Smooth muscle cell (in vitro differentiated cells): ENCODE measurements around the gene ARL15. TPM values are rescaled to one million over a fixed set of nuclear protein-coding genes. Genes with fewer than 3 reads are reported as not detected.

ENCODE experiments used
- DNase-seq: peaks from one replicate; lab custom pipeline; 2025; ENCODE audit not compliant: unreplicated experiment; lab: John Stamatoyannopoulos, UW
- H2AFZ ChIP-seq: fragments of 200-600 bp; sonication (generic); 2 replicates; pipeline ENCODE4 v1.6.0; 2016; ENCODE audit warnings: antibody characterized with exemption, low read depth, mild to moderate bottlenecking
- H3F3A ChIP-seq: fragments of 200-600 bp; sonication (generic); 2 replicates; pipeline ENCODE4 v1.6.0; 2017; ENCODE audit warnings: antibody characterized with exemption, low read depth
- H3K27ac ChIP-seq: fragments of 200-600 bp; sonication (generic); 2 replicates; pipeline ENCODE4 v1.5.1; 2016; ENCODE audit warnings: low read depth, mild to moderate bottlenecking
- H3K27me3 ChIP-seq: fragments of 200-600 bp; sonication (generic); 2 replicates; pipeline ENCODE4 v1.6.1; 2016; ENCODE audit warnings: low read depth, mild to moderate bottlenecking
- H3K36me3 ChIP-seq: fragments of 200-600 bp; sonication (generic); 2 replicates; pipeline ENCODE4 v1.5.1; 2016; ENCODE audit warnings: low read depth
- H3K4me1 ChIP-seq: fragments of 200-600 bp; sonication (generic); 2 replicates; pipeline ENCODE4 v1.5.1; 2016; ENCODE audit warnings: low read depth
- H3K4me2 ChIP-seq: fragments of 200-600 bp; sonication (generic); 2 replicates; pipeline ENCODE4 v1.6.0; 2016; ENCODE audit warnings: mild to moderate bottlenecking
- H3K4me3 ChIP-seq: fragments of 200-600 bp; sonication (generic); 2 replicates; pipeline ENCODE4 v1.5.1; 2016; ENCODE audit warnings: mild to moderate bottlenecking
- H3K79me2 ChIP-seq: fragments of 200-600 bp; sonication (generic); 2 replicates; pipeline ENCODE4 v1.6.0; 2016; ENCODE audit warnings: low read depth, mild to moderate bottlenecking
- H3K9ac ChIP-seq: fragments of 200-600 bp; sonication (generic); 2 replicates; pipeline ENCODE4 v1.6.0; 2016; ENCODE audit warnings: low read depth
- H3K9me3 ChIP-seq: fragments of 200-600 bp; sonication (generic); replicated peaks from 2 replicates; pipeline ENCODE4 v1.5.1; 2016; ENCODE audit warnings: low read depth
- H4K20me1 ChIP-seq: fragments of 200-600 bp; sonication (generic); 2 replicates; pipeline ENCODE4 v1.6.0; 2016; ENCODE audit warnings: low read depth
- WGBS: methylation state at CpG from one replicate; pipeline ENCODE4 v1.1.7; 2016; ENCODE audit warnings: low lambda C conversion rate; 5-methylcytosine and 5-hydroxymethylcytosine counted together
- polyA plus RNA-seq: library from polyadenylated mRNA; unstranded; fragments of >200 nt; fragmentation: Nextera tagmentation; extraction: Ambion mirVana; gene quantifications from 2 replicates; pipeline ENCODE4 v1.2.1, GENCODE V29; 2016
- total RNA-seq: library from RNA; depleted of rRNA; stranded (reverse); fragments of >200 nt; gene quantifications from 2 replicates; pipeline ENCODE4 v1.2.3, GENCODE V29; 2014
- TF ChIP-seq, protein P1 (sequence below): fragments of 200-600 bp; sonication (generic); IDR thresholded peaks from 2 replicates; pipeline ENCODE4 v1.5.1; 2017; ENCODE audit warnings: borderline replicate concordance, mild to moderate bottlenecking, antibody characterized with exemption; ENCODE audit not compliant: insufficient read depth, poor library complexity, severe bottlenecking

The ARL15 gene
- total and polyA plus RNA-seq, 2 experiments from 2014 or later: 9.8 to 51.1 TPM

- Histone ChIP-seq H3K4me2 (no peak overlapping the region), H3K4me3 (no peak overlapping the region), H3K27ac (no peak overlapping the region), H3K9me3 (no peaks in the 10 kb centered on the region), H4K20me1 (no peaks in the 10 kb centered on the region), H3K9ac (no peak overlapping the region), H3K79me2 (no peaks in the 10 kb centered on the region), H3K36me3 (no peaks in the 10 kb centered on the region), H3K4me1 (no peaks in the 10 kb centered on the region), H3K27me3 (no peaks in the 10 kb centered on the region), H3F3A (no peaks in the 10 kb centered on the region), H2AFZ (no peak overlapping the region)
- WGBS: 70% methylated on average over 1 of the region's 1 CpG
- TF ChIP-seq, protein P1, sequence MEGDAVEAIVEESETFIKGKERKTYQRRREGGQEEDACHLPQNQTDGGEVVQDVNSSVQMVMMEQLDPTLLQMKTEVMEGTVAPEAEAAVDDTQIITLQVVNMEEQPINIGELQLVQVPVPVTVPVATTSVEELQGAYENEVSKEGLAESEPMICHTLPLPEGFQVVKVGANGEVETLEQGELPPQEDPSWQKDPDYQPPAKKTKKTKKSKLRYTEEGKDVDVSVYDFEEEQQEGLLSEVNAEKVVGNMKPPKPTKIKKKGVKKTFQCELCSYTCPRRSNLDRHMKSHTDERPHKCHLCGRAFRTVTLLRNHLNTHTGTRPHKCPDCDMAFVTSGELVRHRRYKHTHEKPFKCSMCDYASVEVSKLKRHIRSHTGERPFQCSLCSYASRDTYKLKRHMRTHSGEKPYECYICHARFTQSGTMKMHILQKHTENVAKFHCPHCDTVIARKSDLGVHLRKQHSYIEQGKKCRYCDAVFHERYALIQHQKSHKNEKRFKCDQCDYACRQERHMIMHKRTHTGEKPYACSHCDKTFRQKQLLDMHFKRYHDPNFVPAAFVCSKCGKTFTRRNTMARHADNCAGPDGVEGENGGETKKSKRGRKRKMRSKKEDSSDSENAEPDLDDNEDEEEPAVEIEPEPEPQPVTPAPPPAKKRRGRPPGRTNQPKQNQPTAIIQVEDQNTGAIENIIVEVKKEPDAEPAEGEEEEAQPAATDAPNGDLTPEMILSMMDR: no peak
- no peak for DNase-seq
These were observed 22.3 kb upstream of the ARL15 start for GRCh38 chr5:54332720-54333119.

GRCh38 chr5:54329731-54330709 is 19.6 kb upstream of the ARL15 start:
- Histone ChIP-seq H2AFZ (no peak overlapping the region), H3K27ac (peak overlapping the region; percentile 73), H3K4me3 (no peak overlapping the region)

DNA sequence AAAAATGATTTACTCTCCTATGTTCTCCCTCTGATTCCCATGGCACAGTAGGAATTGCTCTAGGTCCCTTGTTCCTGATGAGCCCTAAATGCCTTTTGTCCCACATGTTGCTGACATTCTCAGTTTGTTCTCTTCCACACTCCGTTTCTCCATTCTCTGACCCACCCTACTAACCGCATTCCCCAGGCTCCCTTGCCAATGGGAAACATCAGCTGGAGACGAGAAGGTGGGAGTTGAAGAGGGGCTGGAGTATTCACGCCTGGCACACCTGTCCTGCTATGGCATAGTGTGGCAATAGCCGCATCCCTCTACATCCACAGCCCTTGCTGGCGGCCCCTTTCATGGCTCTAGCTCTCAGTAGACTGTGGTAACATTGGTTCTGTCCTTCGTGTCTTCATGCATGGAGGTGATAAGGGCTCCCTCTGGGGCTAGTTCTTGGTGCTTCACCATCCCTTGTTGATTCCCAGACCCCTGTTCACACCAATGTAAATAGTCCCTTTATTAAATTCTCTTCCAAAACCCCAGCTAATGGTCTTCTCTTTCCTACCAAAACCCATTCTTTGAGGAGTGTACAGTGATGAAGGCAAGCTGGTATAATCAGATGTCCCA is 16.4 kb upstream of the ARL15 start:
- Histone ChIP-seq H3K27me3 (no peaks in the 10 kb centered on the region), H3K36me3 (no peaks in the 10 kb centered on the region), H3K79me2 (no peaks in the 10 kb centered on the region), H3F3A (no peaks in the 10 kb centered on the region), H3K4me1 (no peaks in the 10 kb centered on the region), H2AFZ (no peak overlapping the region), H3K27ac (no peak overlapping the region), H3K9ac (no peak overlapping the region), H3K9me3 (no peaks in the 10 kb centered on the region), H3K4me3 (no peak overlapping the region), H3K4me2 (no peak overlapping the region), H4K20me1 (no peaks in the 10 kb centered on the region)
- TF ChIP-seq, protein P1: no peak
- WGBS: 93% methylated on average over 7 of the region's 7 CpGs
- DNase-seq: no peak

More at GRCh38 chr5:54329731-54330709, 19.6 kb upstream of the ARL15 start:
- Histone ChIP-seq H3K27me3 (no peaks in the 10 kb centered on the region), H3K79me2 (no peaks in the 10 kb centered on the region), H3F3A (no peaks in the 10 kb centered on the region), H3K9me3 (no peaks in the 10 kb centered on the region), H3K9ac (no peak overlapping the region), H4K20me1 (no peaks in the 10 kb centered on the region), H3K4me1 (no peaks in the 10 kb centered on the region), H3K4me2 (peak overlapping the region; percentile 11), H3K36me3 (no peaks in the 10 kb centered on the region)
- DNase-seq: no peak
- 52% methylated on average over 4 of the region's 4 CpGs for WGBS
- TF ChIP-seq, protein P1: no peak
